HG03280 (cell line): ENCODE results near the gene LAD1.

ENCODE experiments used
- ATAC-seq: cut with Tn5 transposase; IDR thresholded peaks from one replicate; pipeline ENCODE4 v1.9.1; 2021; ENCODE audit warnings: mild to moderate bottlenecking, moderate library complexity; ENCODE audit not compliant: unreplicated experiment

Gene LAD1

DNA sequence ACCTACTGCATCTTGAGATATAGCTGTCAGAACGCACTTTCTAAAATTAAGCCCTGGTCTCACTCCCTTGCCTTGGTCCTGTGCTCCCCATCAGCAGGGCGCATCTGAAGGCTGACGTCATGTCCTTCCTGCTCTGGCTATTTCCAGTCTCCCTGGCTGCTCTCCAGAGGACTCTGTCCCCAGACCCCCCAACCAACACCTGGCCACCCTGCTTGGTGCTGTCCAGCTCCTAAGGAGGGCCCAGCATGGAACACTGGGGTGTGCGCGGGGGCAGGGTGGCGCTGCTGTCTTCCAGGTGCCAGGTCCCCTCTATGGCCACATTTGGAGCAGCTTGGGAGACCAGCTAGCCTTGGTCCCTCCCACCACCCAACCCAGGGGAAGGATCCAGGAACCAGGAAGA, 29.9 kb downstream of the LAD1 start:
- ATAC-seq = no peak

- no peak for ATAC-seq
These were observed 32.4 kb downstream of the LAD1 start for GRCh38 chr1:201366696-201367095.

GRCh38 chr1:201365251-201365650, 33.9 kb downstream of the LAD1 start:
- no peak for ATAC-seq

DNA sequence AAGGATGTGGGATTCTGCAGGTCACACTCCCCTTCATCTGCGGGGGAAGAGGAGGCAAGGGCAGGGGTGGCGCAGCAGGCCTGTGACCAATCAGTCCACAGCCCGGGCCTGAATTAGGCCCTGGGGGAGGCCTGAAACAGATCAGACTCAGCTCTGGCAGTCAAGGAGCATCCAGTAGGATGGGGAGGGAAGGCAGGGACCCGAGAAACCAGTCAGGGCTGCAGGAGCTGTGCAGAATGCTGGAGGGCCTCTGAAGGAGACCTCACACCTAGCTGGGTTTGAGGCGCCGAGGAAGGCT, 34.4 kb downstream of the LAD1 start:
- ATAC-seq = no peak

- ATAC-seq = no peak
These were observed 35.7 kb downstream of the LAD1 start for GRCh38 chr1:201363467-201363866.

GRCh38 chr1:201362906-201363305, 36.2 kb downstream of the LAD1 start:
- no peak for ATAC-seq

DNA sequence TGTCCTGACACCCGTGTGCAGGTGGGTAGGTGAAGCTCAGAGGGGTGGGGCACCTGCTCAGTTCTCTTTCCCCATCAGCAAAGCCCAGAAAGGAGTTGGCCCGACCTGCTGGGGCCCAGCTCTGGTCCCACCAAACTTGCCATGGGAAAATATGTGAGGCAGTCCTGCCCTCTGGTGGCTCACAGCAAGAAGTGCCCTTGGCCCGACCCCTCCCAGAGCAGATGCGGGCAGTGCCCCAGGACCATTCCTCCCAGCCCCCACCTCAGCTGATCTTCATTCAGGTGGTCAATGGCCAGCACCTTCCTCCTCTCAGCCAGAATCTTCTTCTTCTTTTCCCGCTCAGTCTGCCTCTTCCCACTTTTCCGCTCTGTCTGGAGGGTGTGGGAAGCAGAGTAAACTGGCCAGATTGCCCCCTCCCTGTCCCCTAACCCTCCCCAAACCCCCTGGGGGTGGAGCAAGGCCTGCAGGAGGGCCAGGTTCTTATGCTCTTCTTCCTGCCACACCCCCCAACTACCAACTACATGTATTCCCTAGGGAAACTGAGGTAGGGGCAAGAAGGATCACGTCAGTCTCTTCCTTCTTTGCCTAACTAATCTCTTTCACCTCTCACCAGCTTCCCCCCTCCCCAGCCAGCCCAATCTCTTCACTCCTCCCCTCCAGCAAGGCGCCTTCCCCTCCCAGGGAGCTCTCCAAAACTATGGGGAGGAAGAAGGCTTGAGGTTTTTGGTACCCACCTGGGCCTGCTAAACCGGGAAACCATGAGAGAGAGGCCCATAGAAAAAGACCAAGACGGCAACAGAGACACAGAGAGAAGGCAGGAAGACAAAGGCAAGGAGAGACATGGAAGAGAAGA, 37.2 kb downstream of the LAD1 start:
- ATAC-seq = no peak

- no peak for ATAC-seq
These were observed 38.0 kb downstream of the LAD1 start for GRCh38 chr1:201360901-201361651.

DNA sequence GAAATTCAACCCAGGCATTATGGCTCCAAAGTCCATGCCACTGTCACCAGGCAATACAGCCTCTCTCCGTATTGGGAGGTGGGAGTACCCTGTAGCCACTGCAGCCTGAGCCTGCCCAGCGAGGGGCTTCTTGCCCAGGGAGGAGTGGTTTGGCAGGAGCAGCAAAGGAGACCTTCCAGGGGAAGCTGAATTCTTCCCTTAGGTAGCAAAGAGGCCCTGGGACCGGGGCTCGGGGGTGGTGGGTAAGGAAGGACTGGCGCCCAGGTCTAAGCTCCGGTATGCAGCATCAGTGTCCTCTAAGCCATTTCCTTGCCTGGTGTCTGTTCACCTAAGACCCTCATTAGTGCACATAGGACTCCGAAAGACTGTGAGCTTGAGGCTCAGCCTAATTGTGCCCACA, 38.6 kb downstream of the LAD1 start:
- ATAC-seq = no peak

DNA sequence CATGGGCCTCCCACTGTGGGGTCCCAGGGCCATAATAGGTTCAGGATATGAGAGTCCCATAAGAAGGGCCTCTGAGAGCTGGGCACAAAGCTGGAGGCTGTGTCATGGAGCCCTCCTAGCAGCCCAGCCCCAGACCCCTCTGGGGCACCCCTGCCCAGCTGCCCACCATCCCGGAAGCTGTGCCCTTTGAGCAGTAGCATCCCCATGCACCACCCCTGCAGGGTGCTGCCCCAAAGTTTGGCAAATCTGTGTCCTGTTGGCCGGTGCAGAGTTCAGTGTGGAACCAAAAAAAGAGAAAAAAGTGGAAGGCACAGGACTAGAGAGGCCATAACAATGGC, 39.3 kb downstream of the LAD1 start:
- ATAC-seq = no peak

DNA sequence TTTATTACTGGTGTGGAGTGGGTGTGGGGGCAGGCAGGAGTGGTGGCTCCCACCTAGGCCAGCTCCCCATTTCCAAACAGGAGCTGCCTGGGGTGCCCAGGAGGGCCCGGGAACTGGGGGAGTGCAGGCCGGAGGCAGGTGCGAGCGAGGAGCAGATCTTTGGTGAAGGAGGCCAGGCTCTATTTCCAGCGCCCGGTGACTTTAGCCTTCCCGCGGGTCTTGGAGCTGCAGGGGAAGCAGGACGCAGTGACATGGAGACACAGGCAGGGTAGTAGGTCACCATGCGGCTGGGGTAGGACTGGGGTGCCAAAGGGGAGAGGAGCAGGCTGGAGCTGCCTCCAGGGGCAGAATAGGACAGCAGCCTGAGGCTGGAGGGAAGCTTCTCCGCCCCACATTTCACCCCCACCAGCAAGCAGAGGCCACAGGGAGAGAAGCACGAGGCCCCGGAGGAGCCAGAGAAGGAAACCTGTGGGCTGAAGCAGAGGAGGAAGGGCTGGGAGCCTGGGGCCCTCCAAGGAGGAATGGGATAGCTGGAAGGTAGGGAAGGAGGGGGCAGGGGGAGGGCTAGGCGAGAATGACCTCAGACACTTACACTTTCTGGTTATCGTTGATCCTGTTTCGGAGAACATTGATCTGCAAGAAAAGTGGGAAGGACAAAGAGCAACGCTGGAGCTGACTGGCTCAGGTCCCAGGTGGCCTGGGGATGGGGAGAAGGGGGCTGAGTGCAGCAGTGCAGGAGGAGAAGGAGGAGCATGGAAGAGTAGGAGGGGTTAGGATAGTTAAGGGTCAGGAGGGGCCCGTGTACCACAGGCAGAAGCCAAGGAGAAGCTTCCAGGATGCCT, 39.9 kb downstream of the LAD1 start:
- no peak for ATAC-seq

GRCh38 chr1:201358596-201358995, 40.5 kb downstream of the LAD1 start:
- ATAC-seq = no peak

- no peak for ATAC-seq
These were observed 41.3 kb downstream of the LAD1 start for GRCh38 chr1:201357636-201358348.

GRCh38 chr1:201357211-201357610, 41.9 kb downstream of the LAD1 start:
- no peak for ATAC-seq

- no peak for ATAC-seq
These were observed 42.4 kb downstream of the LAD1 start for GRCh38 chr1:201356701-201357100.

- no peak for ATAC-seq
These were observed 42.9 kb downstream of the LAD1 start for GRCh38 chr1:201356236-201356635.

DNA sequence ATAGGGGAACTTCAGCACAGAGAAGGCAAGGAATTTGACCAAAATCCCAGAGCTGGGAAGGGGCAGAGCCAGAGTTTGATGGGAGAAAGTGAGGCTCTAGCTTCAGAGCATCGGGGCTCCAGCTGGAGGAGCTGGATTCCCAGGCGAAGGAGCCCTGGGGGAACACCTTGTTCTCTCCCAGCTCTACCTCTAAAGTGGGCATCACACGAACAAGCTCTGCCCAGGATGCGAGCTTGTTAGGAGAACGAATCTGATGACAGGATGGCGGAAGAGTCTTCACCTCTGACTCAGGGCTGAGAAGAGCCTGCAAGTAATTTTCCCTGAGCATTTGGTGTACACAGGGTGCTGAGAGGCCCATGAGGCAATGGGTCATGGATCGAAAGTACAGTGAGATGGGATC, 43.7 kb downstream of the LAD1 start:
- no peak for ATAC-seq

DNA sequence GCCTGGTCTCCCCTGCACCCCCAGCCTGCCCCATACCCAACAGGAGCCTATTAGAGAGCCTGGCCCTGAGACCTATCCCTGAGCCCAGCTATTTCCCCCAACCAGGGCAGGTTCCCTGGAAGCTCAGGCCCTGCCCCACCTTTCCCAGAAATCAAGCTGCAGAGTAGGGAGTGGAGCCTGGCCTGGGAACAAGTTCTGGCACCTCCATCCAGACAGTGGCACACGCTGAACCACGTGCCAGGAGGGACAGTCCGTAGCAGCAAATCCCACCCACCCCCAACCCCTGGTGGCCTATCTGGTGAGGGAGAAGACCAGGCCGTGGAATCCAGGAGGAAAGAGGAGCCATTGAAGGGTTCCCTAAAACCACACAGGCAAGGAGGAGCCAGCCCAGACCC, 44.2 kb downstream of the LAD1 start:
- ATAC-seq = no peak

DNA sequence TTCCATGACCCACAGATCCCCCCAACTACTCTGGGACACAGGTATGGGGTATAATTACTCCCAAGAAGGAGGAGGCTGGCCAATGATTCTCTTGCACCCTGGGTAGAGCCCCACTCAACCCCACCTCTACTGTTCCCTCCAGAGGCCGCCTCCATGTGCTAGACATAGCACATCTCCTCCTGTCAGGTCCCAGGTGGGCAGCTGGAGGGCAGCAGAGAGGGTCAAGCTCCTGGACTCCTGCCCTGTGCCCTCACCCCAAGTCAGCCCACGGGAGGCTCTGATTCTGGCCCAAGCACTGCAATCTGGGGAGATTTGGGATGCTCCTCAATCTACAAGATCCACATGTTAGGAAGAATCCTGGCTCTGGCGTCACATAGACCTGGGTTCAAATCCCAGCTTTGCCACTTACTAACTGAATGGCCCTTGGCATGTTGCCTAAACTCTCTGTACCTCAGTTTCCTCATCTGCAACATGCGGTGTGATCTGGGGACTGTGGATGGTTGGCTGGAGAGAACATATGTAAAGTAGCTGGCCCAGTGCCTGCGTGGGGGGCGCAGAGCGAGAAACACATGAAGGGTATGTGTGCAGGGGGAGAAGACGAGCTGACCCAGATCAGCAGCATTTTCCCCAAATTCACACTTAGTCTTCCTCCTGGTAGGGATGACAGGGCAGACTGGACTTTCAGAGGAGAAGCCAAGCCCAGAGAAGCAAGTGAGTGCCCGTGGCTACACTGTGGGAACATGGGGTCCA, 44.8 kb downstream of the LAD1 start:
- no peak for ATAC-seq

- no peak for ATAC-seq
These were observed 45.8 kb downstream of the LAD1 start for GRCh38 chr1:201353186-201353940.
